ENCODE data around the gene SLC6A9. TPM values are rescaled to one million over a fixed set of nuclear protein-coding genes. Genes with fewer than 3 reads are reported as not detected.

The SLC6A9 gene
- total RNA-seq, 1 donor from 2014 or later = 2.1 TPM

DNA sequence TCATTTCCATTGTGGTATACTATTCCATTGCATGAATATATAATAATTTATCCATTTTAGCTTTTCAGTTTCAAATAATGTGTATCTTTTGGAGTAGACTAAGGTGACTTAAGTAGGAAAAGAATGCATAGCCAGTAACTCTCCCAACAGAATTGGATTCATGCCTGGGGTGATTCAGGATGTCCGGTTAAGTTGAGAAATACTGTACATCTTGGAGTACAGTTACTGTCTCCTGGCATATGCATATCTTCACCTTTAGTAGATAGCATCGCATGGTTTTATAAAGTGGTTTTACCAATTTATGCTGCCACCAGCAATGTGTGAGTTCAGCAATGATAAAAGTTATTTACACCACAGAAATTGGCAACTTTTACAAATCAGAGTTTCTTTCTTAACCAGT lies 18.6 kb upstream of the SLC6A9 start:
- no peaks in the 10 kb centered on the region for H3K9me3 ChIP-seq (ENCODE audit: control insufficient read depth in 3 of 3, low read length in 3 of 3)
- no peak overlapping the region for H3K9ac ChIP-seq (ENCODE audit: low read depth in 1 of 3, low read length in 3 of 3)
- peaks cover 0 to 2% (median 0%) of the 10 kb centered on the region in 3 donors for H3K27me3 ChIP-seq (ENCODE audit: control insufficient read depth in 3 of 3, insufficient read depth in 3 of 3, low read length in 3 of 3)
- peaks cover 4 to 6% (median 4%) of the 10 kb centered on the region in 3 donors for H3K4me1 ChIP-seq (ENCODE audit: control insufficient read depth in 3 of 3, insufficient read depth in 3 of 3, low read length in 3 of 3)
- H3K4me3 ChIP-seq (ENCODE audit: low read length in 3 of 3) = no peak overlapping the region
- H3K36me3 ChIP-seq (ENCODE audit: control insufficient read depth in 3 of 3, insufficient read depth in 3 of 3, low read length in 3 of 3) = no peaks in the 10 kb centered on the region
- H3K27ac ChIP-seq (ENCODE audit: low read depth, low read length) = no peak overlapping the region

- Histone ChIP-seq H3K4me3 (ENCODE audit: low read length in 3 of 3) (no peak overlapping the region), H3K9me3 (ENCODE audit: control insufficient read depth in 3 of 3, low read length in 3 of 3) (no peaks in the 10 kb centered on the region), H3K36me3 (ENCODE audit: control insufficient read depth in 3 of 3, insufficient read depth in 3 of 3, low read length in 3 of 3) (no peaks in the 10 kb centered on the region), H3K27ac (ENCODE audit: low read depth, low read length) (peak overlapping the region; percentile 6), H3K4me1 (ENCODE audit: control insufficient read depth in 3 of 3, insufficient read depth in 3 of 3, low read length in 3 of 3) (peaks cover 4 to 6% (median 4%) of the 10 kb centered on the region in 3 donors), H3K9ac (ENCODE audit: low read depth in 1 of 3, low read length in 3 of 3) (no peak overlapping the region), H3K27me3 (ENCODE audit: control insufficient read depth in 3 of 3, insufficient read depth in 3 of 3, low read length in 3 of 3) (peaks cover 0 to 10% (median 0%) of the 10 kb centered on the region in 3 donors)
Measured at GRCh38 chr1:44048532-44049215, 17.4 kb upstream of the SLC6A9 start.

DNA sequence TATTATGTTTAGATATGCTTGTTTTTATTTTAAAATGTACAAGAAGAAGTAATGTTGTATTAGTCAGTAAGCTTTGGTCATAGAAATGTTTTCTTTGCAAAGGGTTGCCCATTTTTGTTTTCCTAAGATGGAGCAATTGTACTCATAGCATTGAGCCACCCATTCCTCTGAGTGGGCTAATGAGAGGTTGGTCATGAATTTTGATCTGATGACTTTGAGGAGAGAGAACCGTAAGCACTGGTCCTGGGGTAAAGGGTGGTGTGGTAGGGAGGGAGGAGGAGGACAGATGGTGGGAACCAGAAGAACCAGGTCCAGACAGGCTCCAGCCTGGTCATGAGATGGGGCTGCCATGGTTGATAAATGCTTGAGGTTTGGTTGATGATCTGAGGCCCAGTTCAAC lies 15.9 kb upstream of the SLC6A9 start:
- H3K9me3 ChIP-seq (ENCODE audit: control insufficient read depth in 3 of 3, low read length in 3 of 3) = no peaks in the 10 kb centered on the region
- no peaks in the 10 kb centered on the region for H3K36me3 ChIP-seq (ENCODE audit: control insufficient read depth in 3 of 3, insufficient read depth in 3 of 3, low read length in 3 of 3)
- H3K27me3 ChIP-seq (ENCODE audit: control insufficient read depth in 3 of 3, insufficient read depth in 3 of 3, low read length in 3 of 3) = peaks cover 0 to 16% (median 0%) of the 10 kb centered on the region in 3 donors
- no peak overlapping the region for H3K4me3 ChIP-seq (ENCODE audit: low read length in 3 of 3)
- peaks cover 4 to 6% (median 4%) of the 10 kb centered on the region in 3 donors for H3K4me1 ChIP-seq (ENCODE audit: control insufficient read depth in 3 of 3, insufficient read depth in 3 of 3, low read length in 3 of 3)
- no peak overlapping the region for H3K27ac ChIP-seq (ENCODE audit: low read depth, low read length)
- H3K9ac ChIP-seq (ENCODE audit: low read depth in 1 of 3, low read length in 3 of 3) = no peak overlapping the region

DNA sequence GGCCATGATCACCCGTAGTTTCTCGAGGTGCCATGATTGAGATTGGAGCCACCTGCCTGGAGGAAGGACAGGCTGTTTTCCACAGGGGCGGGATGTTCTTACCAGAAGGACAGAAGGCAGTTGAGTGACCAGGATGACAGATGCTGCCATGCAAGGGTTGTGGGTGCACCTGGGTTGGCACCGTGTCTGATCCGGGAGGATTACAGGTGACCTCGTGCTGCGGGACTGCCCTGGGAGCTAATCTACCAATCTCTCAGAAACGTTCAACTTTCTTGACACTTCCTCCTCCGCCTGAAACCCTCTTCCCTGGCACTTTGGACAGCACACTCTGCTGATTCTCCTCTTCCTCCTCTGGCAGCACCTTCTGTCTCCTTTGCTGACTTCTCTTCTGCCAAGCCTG lies 13.8 kb upstream of the SLC6A9 start:
- H3K27ac ChIP-seq (ENCODE audit: low read depth, low read length) = no peak overlapping the region
- H3K4me1 ChIP-seq (ENCODE audit: control insufficient read depth in 3 of 3, insufficient read depth in 3 of 3, low read length in 3 of 3) = peaks cover 4 to 6% (median 4%) of the 10 kb centered on the region in 3 donors
- H3K9me3 ChIP-seq (ENCODE audit: control insufficient read depth in 3 of 3, low read length in 3 of 3) = no peaks in the 10 kb centered on the region
- H3K9ac ChIP-seq (ENCODE audit: low read depth in 1 of 3, low read length in 3 of 3) = no peak overlapping the region
- no peak overlapping the region for H3K4me3 ChIP-seq (ENCODE audit: low read length in 3 of 3)
- H3K36me3 ChIP-seq (ENCODE audit: control insufficient read depth in 3 of 3, insufficient read depth in 3 of 3, low read length in 3 of 3) = no peaks in the 10 kb centered on the region
- H3K27me3 ChIP-seq (ENCODE audit: control insufficient read depth in 3 of 3, insufficient read depth in 3 of 3, low read length in 3 of 3) = peaks cover 0 to 16% (median 0%) of the 10 kb centered on the region in 3 donors

DNA sequence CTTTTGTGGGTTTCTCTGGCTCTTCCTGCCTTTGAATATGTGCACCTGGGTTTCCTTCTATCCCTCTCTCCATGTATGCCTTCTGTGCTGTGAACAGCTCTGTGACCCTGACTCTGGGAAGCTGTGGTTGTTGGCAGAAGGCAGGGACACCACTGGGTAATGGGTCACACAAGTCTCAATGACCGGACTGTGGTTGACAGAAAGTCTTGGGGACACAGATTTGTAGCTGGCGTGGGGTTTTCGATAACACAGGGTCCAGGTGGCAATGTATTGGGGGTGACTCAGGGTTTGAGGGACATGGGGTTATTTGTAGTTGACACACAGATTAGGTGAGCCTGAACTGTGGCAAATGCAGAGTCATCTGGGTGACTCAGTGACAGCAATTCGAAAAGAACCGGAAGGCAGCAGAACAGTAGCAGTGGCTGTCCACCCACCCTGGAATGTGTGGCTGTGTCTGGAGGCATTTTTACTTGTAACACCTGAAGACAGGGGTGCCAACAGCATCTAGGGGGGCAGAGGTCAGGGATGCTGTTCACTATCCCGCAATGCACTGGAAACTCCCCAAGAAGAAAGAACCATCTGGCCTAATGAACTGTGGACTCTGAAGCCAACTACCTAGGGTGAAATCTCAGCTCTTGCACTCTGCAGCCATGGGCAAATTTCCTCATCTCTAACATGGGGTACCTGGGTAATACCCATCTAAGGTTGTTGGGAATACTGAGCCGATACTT lies 13.0 kb upstream of the SLC6A9 start:
- no peak overlapping the region for H3K4me3 ChIP-seq (ENCODE audit: low read length in 3 of 3)
- H3K4me1 ChIP-seq (ENCODE audit: control insufficient read depth in 3 of 3, insufficient read depth in 3 of 3, low read length in 3 of 3) = peaks cover 4 to 6% (median 4%) of the 10 kb centered on the region in 3 donors
- H3K27ac ChIP-seq (ENCODE audit: low read depth, low read length) = no peak overlapping the region
- no peaks in the 10 kb centered on the region for H3K36me3 ChIP-seq (ENCODE audit: control insufficient read depth in 3 of 3, insufficient read depth in 3 of 3, low read length in 3 of 3)
- no peak overlapping the region for H3K9ac ChIP-seq (ENCODE audit: low read depth in 1 of 3, low read length in 3 of 3)
- peaks cover 0 to 16% (median 0%) of the 10 kb centered on the region in 3 donors for H3K27me3 ChIP-seq (ENCODE audit: control insufficient read depth in 3 of 3, insufficient read depth in 3 of 3, low read length in 3 of 3)
- no peaks in the 10 kb centered on the region for H3K9me3 ChIP-seq (ENCODE audit: control insufficient read depth in 3 of 3, low read length in 3 of 3)

DNA sequence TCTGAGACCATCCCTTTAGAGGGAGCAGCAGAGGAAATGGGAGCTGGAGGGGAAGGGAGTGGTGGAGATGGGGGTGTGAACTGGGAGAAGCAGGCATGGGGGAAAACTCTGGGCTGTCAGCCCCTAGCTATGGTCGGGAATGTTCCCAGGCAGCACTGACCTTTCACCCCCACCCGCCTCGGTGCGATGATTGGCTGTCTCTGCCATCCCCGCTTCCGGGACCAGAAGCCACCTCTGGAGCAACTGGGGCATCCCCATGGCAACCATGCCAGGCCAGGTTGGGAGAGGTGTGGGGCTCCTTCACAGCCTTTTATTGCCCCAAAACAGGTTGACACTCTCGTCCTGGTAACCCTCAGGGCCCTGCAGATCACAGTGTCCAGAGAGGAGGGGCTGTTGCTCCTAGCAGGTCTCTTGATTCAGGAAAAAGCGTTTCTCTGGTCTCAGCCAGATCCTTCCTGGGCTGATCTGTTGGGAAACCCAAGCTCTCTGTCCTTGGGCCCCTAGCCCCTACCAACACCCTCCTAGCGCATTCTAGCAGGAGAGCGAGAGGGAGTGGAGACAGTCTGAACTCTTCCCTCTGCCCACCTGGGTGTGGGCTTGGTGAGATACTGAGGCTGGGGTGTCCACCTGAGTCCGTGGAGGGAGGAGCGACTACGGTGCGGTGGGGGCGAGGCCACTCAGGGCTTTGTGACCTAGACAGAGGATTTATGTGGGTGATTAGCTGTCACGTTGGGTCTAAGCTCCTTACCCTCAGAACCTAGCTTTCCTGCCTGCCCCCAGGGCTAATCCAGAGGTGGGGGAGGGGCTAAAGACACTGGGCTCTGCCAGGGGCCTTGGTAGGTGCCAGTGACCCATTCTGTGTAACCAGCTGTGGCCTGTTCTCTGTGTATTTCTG lies 12.2 kb upstream of the SLC6A9 start:
- H3K27ac ChIP-seq (ENCODE audit: low read depth, low read length) = no peak overlapping the region
- H3K27me3 ChIP-seq (ENCODE audit: control insufficient read depth in 3 of 3, insufficient read depth in 3 of 3, low read length in 3 of 3) = peaks cover 0 to 16% (median 0%) of the 10 kb centered on the region in 3 donors
- H3K9me3 ChIP-seq (ENCODE audit: control insufficient read depth in 3 of 3, low read length in 3 of 3) = no peaks in the 10 kb centered on the region
- no peak overlapping the region for H3K4me3 ChIP-seq (ENCODE audit: low read length in 3 of 3)
- H3K9ac ChIP-seq (ENCODE audit: low read depth in 1 of 3, low read length in 3 of 3) = no peak overlapping the region
- H3K36me3 ChIP-seq (ENCODE audit: control insufficient read depth in 3 of 3, insufficient read depth in 3 of 3, low read length in 3 of 3) = no peaks in the 10 kb centered on the region
- peaks cover 4 to 6% (median 4%) of the 10 kb centered on the region in 3 donors for H3K4me1 ChIP-seq (ENCODE audit: control insufficient read depth in 3 of 3, insufficient read depth in 3 of 3, low read length in 3 of 3)

DNA sequence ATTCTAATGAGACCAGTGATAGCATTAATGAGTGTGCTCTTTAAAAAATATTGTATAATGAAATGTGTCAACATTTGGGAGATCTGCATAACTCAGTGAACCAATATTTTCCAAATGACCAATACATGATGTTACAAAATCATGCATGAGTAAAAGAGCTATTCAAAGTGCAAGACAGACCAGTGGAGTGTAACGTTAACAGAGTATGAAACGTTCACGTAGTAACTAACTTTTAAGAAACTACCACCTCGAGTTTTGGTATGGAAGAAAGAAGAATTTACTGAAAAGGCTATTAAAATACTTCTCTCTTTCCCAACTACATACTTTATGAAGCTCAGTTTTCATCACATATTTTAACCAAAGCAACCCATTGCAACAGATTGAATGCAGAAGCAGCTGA lies 9.6 kb upstream of the SLC6A9 start:
- H3K27ac ChIP-seq (ENCODE audit: low read depth, low read length) = no peak overlapping the region
- no peaks in the 10 kb centered on the region for H3K36me3 ChIP-seq (ENCODE audit: control insufficient read depth in 3 of 3, insufficient read depth in 3 of 3, low read length in 3 of 3)
- H3K4me3 ChIP-seq (ENCODE audit: low read length in 3 of 3) = no peak overlapping the region

GRCh38 chr1:44040418-44040817 lies 9.2 kb upstream of the SLC6A9 start:
- no peak overlapping the region for H3K9ac ChIP-seq (ENCODE audit: low read depth in 1 of 3, low read length in 3 of 3)
- no peaks in the 10 kb centered on the region for H3K9me3 ChIP-seq (ENCODE audit: control insufficient read depth in 3 of 3, low read length in 3 of 3)
- H3K36me3 ChIP-seq (ENCODE audit: control insufficient read depth in 3 of 3, insufficient read depth in 3 of 3, low read length in 3 of 3) = no peaks in the 10 kb centered on the region
- H3K4me3 ChIP-seq (ENCODE audit: low read length in 3 of 3) = no peak overlapping the region
- peaks cover 16 to 19% (median 17%) of the 10 kb centered on the region in 3 donors for H3K4me1 ChIP-seq (ENCODE audit: control insufficient read depth in 3 of 3, insufficient read depth in 3 of 3, low read length in 3 of 3)
- no peak overlapping the region for H3K27ac ChIP-seq (ENCODE audit: low read depth, low read length)
- peaks cover 0 to 16% (median 0%) of the 10 kb centered on the region in 3 donors for H3K27me3 ChIP-seq (ENCODE audit: control insufficient read depth in 3 of 3, insufficient read depth in 3 of 3, low read length in 3 of 3)

More for the DNA sequence above, 9.6 kb upstream of the SLC6A9 start:
- peaks cover 11 to 15% (median 13%) of the 10 kb centered on the region in 3 donors for H3K4me1 ChIP-seq (ENCODE audit: control insufficient read depth in 3 of 3, insufficient read depth in 3 of 3, low read length in 3 of 3)
- no peaks in the 10 kb centered on the region for H3K9me3 ChIP-seq (ENCODE audit: control insufficient read depth in 3 of 3, low read length in 3 of 3)
- peaks cover 0 to 16% (median 0%) of the 10 kb centered on the region in 3 donors for H3K27me3 ChIP-seq (ENCODE audit: control insufficient read depth in 3 of 3, insufficient read depth in 3 of 3, low read length in 3 of 3)
- H3K9ac ChIP-seq (ENCODE audit: low read depth in 1 of 3, low read length in 3 of 3) = no peak overlapping the region

GRCh38 chr1:44038876-44039657 lies 7.8 kb upstream of the SLC6A9 start:
- Histone ChIP-seq H3K27ac (ENCODE audit: low read depth, low read length) (no peak overlapping the region), H3K36me3 (ENCODE audit: control insufficient read depth in 3 of 3, insufficient read depth in 3 of 3, low read length in 3 of 3) (no peaks in the 10 kb centered on the region), H3K9me3 (ENCODE audit: control insufficient read depth in 3 of 3, low read length in 3 of 3) (no peaks in the 10 kb centered on the region), H3K4me1 (ENCODE audit: control insufficient read depth in 3 of 3, insufficient read depth in 3 of 3, low read length in 3 of 3) (peaks cover 22 to 25% (median 23%) of the 10 kb centered on the region in 3 donors), H3K27me3 (ENCODE audit: control insufficient read depth in 3 of 3, insufficient read depth in 3 of 3, low read length in 3 of 3) (peaks cover 0 to 10% (median 0%) of the 10 kb centered on the region in 3 donors), H3K9ac (ENCODE audit: low read depth in 1 of 3, low read length in 3 of 3) (no peak overlapping the region), H3K4me3 (ENCODE audit: low read length in 3 of 3) (no peak overlapping the region)

Data from skeletal muscle tissue (tissue), 4 donors.